B cell (primary cell): ENCODE measurements around the gene PCSK1.

Source experiments
- EZH2 ChIP-seq: IDR thresholded peaks from 2 replicates; pipeline ENCODE4 v1.6.1; 2012; ENCODE audit warnings: borderline replicate concordance, low read depth, mild to moderate bottlenecking, moderate library complexity, low read length; ENCODE audit not compliant: insufficient read depth, poor library complexity, severe bottlenecking
- TF ChIP-seq, protein P1 (sequence below): fragments of 200-600 bp; IDR thresholded peaks from one replicate; pipeline ENCODE4 v1.8.0; 2022; ENCODE audit warnings: antibody characterized with exemption, mild to moderate bottlenecking

- TF ChIP-seq, protein P1, sequence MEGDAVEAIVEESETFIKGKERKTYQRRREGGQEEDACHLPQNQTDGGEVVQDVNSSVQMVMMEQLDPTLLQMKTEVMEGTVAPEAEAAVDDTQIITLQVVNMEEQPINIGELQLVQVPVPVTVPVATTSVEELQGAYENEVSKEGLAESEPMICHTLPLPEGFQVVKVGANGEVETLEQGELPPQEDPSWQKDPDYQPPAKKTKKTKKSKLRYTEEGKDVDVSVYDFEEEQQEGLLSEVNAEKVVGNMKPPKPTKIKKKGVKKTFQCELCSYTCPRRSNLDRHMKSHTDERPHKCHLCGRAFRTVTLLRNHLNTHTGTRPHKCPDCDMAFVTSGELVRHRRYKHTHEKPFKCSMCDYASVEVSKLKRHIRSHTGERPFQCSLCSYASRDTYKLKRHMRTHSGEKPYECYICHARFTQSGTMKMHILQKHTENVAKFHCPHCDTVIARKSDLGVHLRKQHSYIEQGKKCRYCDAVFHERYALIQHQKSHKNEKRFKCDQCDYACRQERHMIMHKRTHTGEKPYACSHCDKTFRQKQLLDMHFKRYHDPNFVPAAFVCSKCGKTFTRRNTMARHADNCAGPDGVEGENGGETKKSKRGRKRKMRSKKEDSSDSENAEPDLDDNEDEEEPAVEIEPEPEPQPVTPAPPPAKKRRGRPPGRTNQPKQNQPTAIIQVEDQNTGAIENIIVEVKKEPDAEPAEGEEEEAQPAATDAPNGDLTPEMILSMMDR: no peak
- TF ChIP-seq EZH2: no peak
Measured at GRCh38 chr5:96432216-96433065, 607 bp downstream of the PCSK1 start.
